ENCODE results near the gene PLA2R1.

GRCh38 chr2:160014227-160014626 is 48.2 kb downstream of the PLA2R1 start:
- no peak for TF ChIP-seq CTCF (IDR thresholded peaks at IDR 0.05)
- TF ChIP-seq POLR2AphosphoS5 (IDR thresholded peaks at IDR 0.05; ENCODE audit: low read depth, low read length) = no peak
- TF ChIP-seq TCF7L2 (IDR thresholded peaks at IDR 0.05; ENCODE audit: low read depth, low read length) = no peak
- TF ChIP-seq SIN3A (IDR thresholded peaks at IDR 0.05; ENCODE audit: borderline replicate concordance, insufficient read depth, low read depth, low read length) = no peak

Data from Panc1 (cell line).